Heart left ventricle (tissue), 13 donors: Measurements from ENCODE around the gene HMGA1.

ENCODE experiments used
- POLR2A ChIP-seq, 2 donors: fragments of 450-650 bp; IDR thresholded peaks; one replicate each; pipeline ENCODE4 v1.6.1; 2017; ENCODE audit warnings: antibody characterized with exemption in 2 of 2, mild to moderate bottlenecking in 2 of 2, moderate library complexity in 2 of 2
- TF ChIP-seq, protein P1 (sequence below), 12 donors: fragments of 200-600 bp; sonication (generic) in 4 of 12; IDR thresholded peaks; one replicate each; pipeline versions ENCODE4 v1.5.0 to v1.8.0; 2018 to 2022; ENCODE audit warnings: antibody characterized with exemption in 12 of 12, mild to moderate bottlenecking in 5 of 12
- donor health status: ischemic (EF 13 %, LVEDD 7.1; RV severe dilation, severe dysfunction).
- donor health status: DM: no; HTN: yes; CAD: no.
- donor health status: DM: no; HTN: no; CAD: no.
- donor health status: ischemic (EF 25% LVEDD 6.9; RV normal size, moderate dysfunction).
- donor health status: ischemic (EF 25% LVEDD 5.7; RV mildly dilated, moderate dysfunction).
- donor health status: ischemic (EF 35%, LVEDD 5.7; RV mildly dilated, moderate dysfunction).
- donor health status: nonischemic (EF 11% LVEDD 7.7; RV severe dilation, severe dysfunction).
- donor health status: DM: yes; HTN: yes; CAD: no.
- donor health status: PGD.
- donor health status: ischemic (EF 29% LVEDD 5.4; RV normal size, mild dysfunction).
- donor health status: nonischemic (EF 23%, LVEDD 6.1; RV moderate dilation, normal function).

DNA sequence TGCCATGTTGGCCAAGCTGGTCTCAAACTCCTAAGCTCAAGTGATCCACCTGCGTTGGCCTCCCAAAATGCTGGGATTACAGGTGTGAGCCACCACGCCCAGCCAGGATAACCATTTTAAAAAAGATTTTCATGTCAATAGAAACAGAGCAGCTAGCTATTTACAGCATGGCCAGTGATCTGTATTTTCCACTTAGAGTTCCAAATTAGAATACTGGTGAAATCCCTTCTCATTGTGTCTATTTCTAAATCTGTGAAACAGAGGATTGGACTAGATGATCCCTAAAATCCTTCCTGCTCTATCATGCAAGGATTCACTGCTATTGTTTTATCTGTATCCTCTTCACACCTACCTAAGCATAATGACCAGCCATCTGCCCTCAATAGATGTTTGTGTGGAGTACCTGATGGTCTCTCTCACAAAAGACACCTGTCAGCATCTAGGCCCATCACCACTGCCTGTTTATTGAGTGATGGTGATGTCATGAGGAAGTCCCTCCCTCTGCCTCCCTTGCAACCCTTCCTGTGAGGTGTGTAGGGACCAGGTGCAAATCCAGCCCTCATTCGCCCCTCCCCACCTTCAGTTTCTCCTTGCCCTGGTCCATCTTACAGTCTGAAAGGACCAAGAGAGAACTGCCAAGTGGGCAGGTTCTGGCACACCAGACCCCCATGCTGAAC lies 38.6 kb downstream of the HMGA1 start:
- TF ChIP-seq, protein P1, sequence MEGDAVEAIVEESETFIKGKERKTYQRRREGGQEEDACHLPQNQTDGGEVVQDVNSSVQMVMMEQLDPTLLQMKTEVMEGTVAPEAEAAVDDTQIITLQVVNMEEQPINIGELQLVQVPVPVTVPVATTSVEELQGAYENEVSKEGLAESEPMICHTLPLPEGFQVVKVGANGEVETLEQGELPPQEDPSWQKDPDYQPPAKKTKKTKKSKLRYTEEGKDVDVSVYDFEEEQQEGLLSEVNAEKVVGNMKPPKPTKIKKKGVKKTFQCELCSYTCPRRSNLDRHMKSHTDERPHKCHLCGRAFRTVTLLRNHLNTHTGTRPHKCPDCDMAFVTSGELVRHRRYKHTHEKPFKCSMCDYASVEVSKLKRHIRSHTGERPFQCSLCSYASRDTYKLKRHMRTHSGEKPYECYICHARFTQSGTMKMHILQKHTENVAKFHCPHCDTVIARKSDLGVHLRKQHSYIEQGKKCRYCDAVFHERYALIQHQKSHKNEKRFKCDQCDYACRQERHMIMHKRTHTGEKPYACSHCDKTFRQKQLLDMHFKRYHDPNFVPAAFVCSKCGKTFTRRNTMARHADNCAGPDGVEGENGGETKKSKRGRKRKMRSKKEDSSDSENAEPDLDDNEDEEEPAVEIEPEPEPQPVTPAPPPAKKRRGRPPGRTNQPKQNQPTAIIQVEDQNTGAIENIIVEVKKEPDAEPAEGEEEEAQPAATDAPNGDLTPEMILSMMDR (IDR thresholded peaks at IDR 0.05): no peak
- no peak for TF ChIP-seq POLR2A (IDR thresholded peaks at IDR 0.05)
